OCI-LY3 (cell line): ENCODE results near the gene ZFAND3.

ENCODE experiments used
- H2AFZ ChIP-seq: fragments of 200-600, 300-600 bp; shearing (Covaris generic); 2 replicates; pipeline ENCODE4 v1.6.0; 2014; ENCODE audit warnings: antibody characterized with exemption, low read depth, low read length
- H3K27ac ChIP-seq: fragments of 200-600, 300-600 bp; sonication (generic); 2 replicates; pipeline ENCODE4 v1.5.1; 2014; ENCODE audit warnings: mild to moderate bottlenecking, low read length, moderate library complexity, mixed read lengths
- H3K27me3 ChIP-seq: fragments of 200-600, 300-600 bp; sonication (generic); 2 replicates; pipeline ENCODE4 v1.6.1; 2014; ENCODE audit warnings: low read depth, low read length, mixed read lengths
- H3K36me3 ChIP-seq: fragments of 200-600, 300-600 bp; sonication (generic); replicated peaks from 2 replicates; pipeline ENCODE3; 2014; ENCODE audit warnings: low read depth, low read length, mixed read lengths
- H3K4me1 ChIP-seq: fragments of 300-600, 200-600 bp; sonication (generic); 2 replicates; pipeline ENCODE4 v1.6.1; 2014; ENCODE audit warnings: low read length, mixed read lengths
- H3K4me2 ChIP-seq: fragments of 200-600, 300-600 bp; sonication (generic); 2 replicates; pipeline ENCODE4 v1.6.1; 2014; ENCODE audit warnings: low read length, mixed read lengths
- H3K4me3 ChIP-seq: fragments of 300-600, 200-600 bp; sonication (generic); 2 replicates; pipeline ENCODE4 v1.5.1; 2014; ENCODE audit warnings: antibody characterized with exemption, mild to moderate bottlenecking, low read length, moderate library complexity
- H3K79me2 ChIP-seq: fragments of 300-600, 200-600 bp; shearing (Covaris generic); 2 replicates; pipeline ENCODE4 v1.6.1; 2014; ENCODE audit warnings: mild to moderate bottlenecking, low read length, mixed read lengths
- H3K9ac ChIP-seq: fragments of 300-600, 200-600 bp; shearing (Covaris generic); 2 replicates; pipeline ENCODE4 v1.6.0; 2014; ENCODE audit warnings: mild to moderate bottlenecking, low read length, moderate library complexity
- H3K9me3 ChIP-seq: fragments of 200-600, 300-600 bp; shearing (Covaris generic); 2 replicates; pipeline ENCODE4 v1.6.1; 2014; ENCODE audit warnings: low read length, mixed read lengths; ENCODE audit not compliant: insufficient read depth
- H4K20me1 ChIP-seq: fragments of 200-600, 300-600 bp; sonication (generic); 2 replicates; pipeline ENCODE4 v1.6.1; 2016; ENCODE audit warnings: low read length, mixed read lengths; ENCODE audit not compliant: insufficient read depth
- CTCF ChIP-seq: fragments of 200-600, 300-600 bp; sonication (generic); IDR thresholded peaks from 2 replicates; pipeline ENCODE4 v1.5.1; 2014; ENCODE audit warnings: antibody characterized with exemption, low read length, low read depth
- EZH2phosphoT487 ChIP-seq: fragments of 200-600 bp; shearing (Covaris generic); IDR thresholded peaks from 2 replicates; pipeline ENCODE4 v1.6.1; 2018; ENCODE audit warnings: antibody characterized with exemption, mixed run types, low read depth

ZFAND3 gene

DNA sequence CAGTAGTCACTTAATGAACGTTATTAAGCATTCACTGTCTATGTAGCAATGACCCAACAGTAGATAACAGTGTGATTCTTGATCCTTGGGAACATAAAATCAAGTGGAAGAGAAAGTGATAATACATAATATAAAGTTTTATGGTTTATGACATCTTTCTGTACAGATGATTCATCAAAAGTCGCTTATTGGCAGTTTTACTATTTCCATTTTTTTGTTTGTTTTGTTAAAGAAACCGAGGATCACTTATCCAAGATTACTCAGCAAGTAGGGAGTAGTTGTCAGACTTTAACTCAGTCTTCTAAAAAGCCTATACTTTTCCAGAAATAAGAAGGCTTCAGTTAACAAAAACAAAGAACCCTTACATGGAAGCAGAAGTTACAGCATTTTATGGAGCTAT, 260.8 kb downstream of the ZFAND3 start:
- TF ChIP-seq EZH2phosphoT487 (no peak), CTCF (no peak)
- no peak overlapping the region for H3K4me2 ChIP-seq
- no peak overlapping the region for H2AFZ ChIP-seq
- H3K79me2 ChIP-seq, result no peaks in the 10 kb centered on the region
- no peaks in the 10 kb centered on the region for H3K4me1 ChIP-seq
- no peak overlapping the region for H3K4me3 ChIP-seq
- no peak overlapping the region for H3K27ac ChIP-seq
- no peaks in the 10 kb centered on the region for H3K9me3 ChIP-seq
- H3K36me3 ChIP-seq, result peaks cover 3% of the 10 kb centered on the region
- H3K27me3 ChIP-seq, result no peaks in the 10 kb centered on the region
- H3K9ac ChIP-seq, result no peak overlapping the region
- no peaks in the 10 kb centered on the region for H4K20me1 ChIP-seq

DNA sequence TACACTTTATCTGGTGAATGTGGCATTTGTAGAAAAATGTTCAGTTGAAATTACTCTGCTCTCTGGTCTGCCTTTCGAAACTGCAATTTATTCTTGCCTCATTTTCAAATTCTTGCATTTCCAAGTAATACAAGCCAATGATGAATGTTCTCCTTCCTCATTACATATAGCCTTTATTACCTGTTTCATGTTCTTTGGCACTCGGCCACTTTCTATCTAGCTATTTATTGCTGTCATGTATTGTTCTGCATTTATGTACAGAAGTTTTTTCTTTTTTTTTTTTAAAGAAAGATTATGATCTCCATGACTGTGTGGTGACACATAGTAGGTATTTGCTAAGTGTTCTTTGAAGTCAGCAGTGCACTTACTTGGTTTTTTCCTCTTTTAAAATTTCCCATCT, 261.4 kb downstream of the ZFAND3 start:
- Histone ChIP-seq H4K20me1 (no peaks in the 10 kb centered on the region), H3K9me3 (no peaks in the 10 kb centered on the region), H3K9ac (no peak overlapping the region), H3K4me1 (no peaks in the 10 kb centered on the region), H3K36me3 (peaks cover 3% of the 10 kb centered on the region), H3K27ac (no peak overlapping the region), H3K79me2 (no peaks in the 10 kb centered on the region), H2AFZ (no peak overlapping the region), H3K27me3 (no peaks in the 10 kb centered on the region), H3K4me3 (no peak overlapping the region), H3K4me2 (no peak overlapping the region)
- TF ChIP-seq CTCF (no peak), EZH2phosphoT487 (no peak)

- H2AFZ ChIP-seq, result no peak overlapping the region
- no peak for TF ChIP-seq CTCF
- TF ChIP-seq EZH2phosphoT487, result no peak
- no peak overlapping the region for H3K27ac ChIP-seq
- no peak overlapping the region for H3K4me3 ChIP-seq
- no peaks in the 10 kb centered on the region for H4K20me1 ChIP-seq
- no peaks in the 10 kb centered on the region for H3K79me2 ChIP-seq
- no peak overlapping the region for H3K4me2 ChIP-seq
- H3K4me1 ChIP-seq, result no peaks in the 10 kb centered on the region
- peaks cover 3% of the 10 kb centered on the region for H3K36me3 ChIP-seq
- H3K9me3 ChIP-seq, result no peaks in the 10 kb centered on the region
- H3K9ac ChIP-seq, result no peak overlapping the region
- no peaks in the 10 kb centered on the region for H3K27me3 ChIP-seq
Measured at GRCh38 chr6:38085031-38085430, 265.5 kb downstream of the ZFAND3 start.

GRCh38 chr6:38086346-38086745, 266.8 kb downstream of the ZFAND3 start:
- H3K9ac ChIP-seq, result no peak overlapping the region
- no peaks in the 10 kb centered on the region for H3K79me2 ChIP-seq
- H3K4me1 ChIP-seq, result no peaks in the 10 kb centered on the region
- no peaks in the 10 kb centered on the region for H4K20me1 ChIP-seq
- no peak overlapping the region for H3K27ac ChIP-seq
- H3K4me2 ChIP-seq, result no peak overlapping the region
- no peaks in the 10 kb centered on the region for H3K27me3 ChIP-seq
- no peaks in the 10 kb centered on the region for H3K9me3 ChIP-seq
- no peak overlapping the region for H2AFZ ChIP-seq
- peaks cover 3% of the 10 kb centered on the region for H3K36me3 ChIP-seq
- no peak overlapping the region for H3K4me3 ChIP-seq
- TF ChIP-seq EZH2phosphoT487 (no peak), CTCF (no peak)
